ENCODE measurements around the gene CCDC170.

CCDC170 gene

GRCh38 chr6:151624900-151625536 lies 131.2 kb downstream of the CCDC170 start:
- no peak for DNase-seq

GRCh38 chr6:151627689-151628444 lies 134.1 kb downstream of the CCDC170 start:
- peak; percentile 42 for DNase-seq

GRCh38 chr6:151629791-151630190 lies 136.0 kb downstream of the CCDC170 start:
- no peak for DNase-seq

- no peak for DNase-seq
Observed at GRCh38 chr6:151630387-151630786, 136.6 kb downstream of the CCDC170 start.

GRCh38 chr6:151630991-151631655 lies 137.3 kb downstream of the CCDC170 start:
- DNase-seq, result no peak

- DNase-seq, result no peak
Observed at GRCh38 chr6:151632415-151632987, 138.7 kb downstream of the CCDC170 start.

GRCh38 chr6:151633526-151634335 lies 139.9 kb downstream of the CCDC170 start:
- DNase-seq, result no peak

- no peak for DNase-seq
Observed at GRCh38 chr6:151634336-151634720, 140.5 kb downstream of the CCDC170 start.

- DNase-seq, result no peak
Observed at GRCh38 chr6:151635741-151636140, 141.9 kb downstream of the CCDC170 start.

- no peak for DNase-seq
Observed at GRCh38 chr6:151637814-151638213, 144.0 kb downstream of the CCDC170 start.

GRCh38 chr6:151639750-151640149 lies 145.9 kb downstream of the CCDC170 start:
- no peak for DNase-seq

- no peak for DNase-seq
Observed at GRCh38 chr6:151641028-151641427, 147.2 kb downstream of the CCDC170 start.

- DNase-seq, result no peak
Observed at GRCh38 chr6:151647976-151648639, 154.3 kb downstream of the CCDC170 start.

GRCh38 chr6:151649835-151650234 lies 156.0 kb downstream of the CCDC170 start:
- DNase-seq, result no peak

- DNase-seq, result no peak
Observed at GRCh38 chr6:151651639-151652038, 157.8 kb downstream of the CCDC170 start.

- peak; percentile 14 for DNase-seq
Observed at GRCh38 chr6:151652325-151652724, 158.5 kb downstream of the CCDC170 start.

- no peak for DNase-seq
Observed at GRCh38 chr6:151655099-151655498, 161.3 kb downstream of the CCDC170 start.

- DNase-seq, result no peak
Observed at GRCh38 chr6:151656392-151656791, 162.6 kb downstream of the CCDC170 start.

- DNase-seq, result no peak
Observed at GRCh38 chr6:151658091-151658490, 164.3 kb downstream of the CCDC170 start.

- no peak for DNase-seq
Observed at GRCh38 chr6:151659212-151659611, 165.4 kb downstream of the CCDC170 start.

GRCh38 chr6:151661509-151661908 lies 167.7 kb downstream of the CCDC170 start:
- no peak for DNase-seq

GRCh38 chr6:151661928-151662327 lies 168.1 kb downstream of the CCDC170 start:
- no peak for DNase-seq

Measured in inflammatory macrophage treated with lipopolysaccharide for 4 hours (primary cell).